ENCODE results near the gene C22orf39. TPM values are rescaled to one million over a fixed set of nuclear protein-coding genes. Genes with fewer than 3 reads are reported as not detected.

Gene C22orf39
- total RNA-seq, 1 experiment from 2014 or later: 26.5 TPM

GRCh38 chr22:19398206-19398605 is 49.3 kb downstream of the C22orf39 start:
- no peak for DNase-seq (ENCODE audit: low spot score)
- H3K27ac Mint-ChIP-seq: no peak overlapping the region
- peaks cover 48% of the 10 kb centered on the region for H3K36me3 Mint-ChIP-seq
- no peak for ATAC-seq
- no peaks in the 10 kb centered on the region for H3K9me3 Mint-ChIP-seq
- H3K4me1 Mint-ChIP-seq: no peaks in the 10 kb centered on the region
- ChIA-PET POLR2A (no interaction called here), CTCF (no interaction called here)
- no peaks in the 10 kb centered on the region for H3K27me3 Mint-ChIP-seq (ENCODE audit: low read depth)
- H3K4me3 Mint-ChIP-seq: no peak overlapping the region
- TF ChIP-seq ELF4 (CRISPR knock-in tag; IDR thresholded peaks at IDR 0.05; ENCODE audit: low read depth): no peak
- TF ChIP-seq CREM (CRISPR knock-in tag; IDR thresholded peaks at IDR 0.05): no peak
- TF ChIP-seq, protein P1, sequence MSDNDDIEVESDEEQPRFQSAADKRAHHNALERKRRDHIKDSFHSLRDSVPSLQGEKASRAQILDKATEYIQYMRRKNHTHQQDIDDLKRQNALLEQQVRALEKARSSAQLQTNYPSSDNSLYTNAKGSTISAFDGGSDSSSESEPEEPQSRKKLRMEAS (CRISPR knock-in tag; IDR thresholded peaks at IDR 0.05): no peak
- no peak for TF ChIP-seq GRHL2 (CRISPR knock-in tag; IDR thresholded peaks at IDR 0.05; ENCODE audit: insufficient replicate concordance, severe bottlenecking)
- no peak for TF ChIP-seq GTF2I (CRISPR knock-in tag; conservative IDR thresholded peaks at IDR 0.05)
- TF ChIP-seq FOXK1 (CRISPR knock-in tag; IDR thresholded peaks at IDR 0.05): no peak
- no peak for TF ChIP-seq RELA (CRISPR knock-in tag; IDR thresholded peaks at IDR 0.05; ENCODE audit: borderline replicate concordance)
- no peak for TF ChIP-seq ZBTB21 (CRISPR knock-in tag; IDR thresholded peaks at IDR 0.05; ENCODE audit: borderline replicate concordance)

- ATAC-seq (no peak), DNase-seq (ENCODE audit: low spot score) (no peak)
- H3K27me3 Mint-ChIP-seq (ENCODE audit: low read depth): no peaks in the 10 kb centered on the region
- no peaks in the 10 kb centered on the region for H3K4me1 Mint-ChIP-seq
- TF ChIP-seq ZMAT4 (CRISPR knock-in tag; IDR thresholded peaks at IDR 0.05): no peak
- no peaks in the 10 kb centered on the region for H3K9me3 Mint-ChIP-seq
- ChIA-PET CTCF (no interaction called here), POLR2A (no interaction called here)
- no peak overlapping the region for H3K4me3 Mint-ChIP-seq
- no peak overlapping the region for H3K27ac Mint-ChIP-seq
- peaks cover 50% of the 10 kb centered on the region for H3K36me3 Mint-ChIP-seq
Observed at GRCh38 chr22:19397734-19398104, 49.8 kb downstream of the C22orf39 start.

DNA sequence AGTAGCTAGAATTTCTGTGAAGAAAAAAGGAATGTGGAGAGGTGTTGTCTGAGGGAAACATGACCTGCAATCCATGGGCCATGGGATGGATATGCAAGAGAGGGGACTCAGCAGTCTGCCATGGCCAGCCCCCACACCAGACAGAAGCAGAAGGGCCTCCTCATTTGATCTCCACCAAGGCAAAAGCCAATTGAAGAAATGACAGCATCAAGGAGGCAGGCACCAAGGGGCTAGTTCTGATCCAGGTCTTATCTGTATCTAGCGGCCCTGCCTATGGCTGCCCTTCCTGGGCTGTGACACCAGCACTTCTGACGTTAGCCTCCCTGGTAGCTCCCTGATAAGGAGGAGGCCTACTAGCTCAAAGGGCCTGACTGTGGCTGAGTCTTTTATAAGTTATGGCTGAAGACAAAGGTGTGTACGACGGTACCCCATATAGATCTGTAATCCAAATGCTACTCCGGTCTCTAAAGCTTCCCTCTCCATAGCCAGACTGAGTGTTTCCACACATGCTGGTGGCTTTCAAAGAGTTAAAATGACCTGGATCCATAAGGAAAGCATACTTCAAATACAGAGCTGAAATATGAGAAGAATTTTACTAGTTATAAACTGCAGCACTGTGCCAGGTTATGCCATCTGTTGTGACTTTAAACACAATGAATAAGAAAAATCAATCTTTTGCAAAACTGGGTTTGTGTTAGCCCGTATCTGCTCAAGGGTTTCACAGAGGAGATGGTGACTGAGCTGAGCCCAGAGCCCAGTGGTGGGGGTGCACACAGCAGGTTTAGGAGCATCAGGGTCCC is 50.4 kb downstream of the C22orf39 start:
- Mint-ChIP-seq H3K27ac (no peak overlapping the region), H3K4me1 (no peaks in the 10 kb centered on the region), H3K27me3 (ENCODE audit: low read depth) (no peaks in the 10 kb centered on the region), H3K9me3 (no peaks in the 10 kb centered on the region), H3K36me3 (peaks cover 54% of the 10 kb centered on the region), H3K4me3 (no peak overlapping the region)
- DNase-seq (ENCODE audit: low spot score): no peak
- ATAC-seq: no peak
- TF ChIP-seq TEAD1 (CRISPR knock-in tag; IDR thresholded peaks at IDR 0.05) (no peak), NFE2L1 (CRISPR knock-in tag; IDR thresholded peaks at IDR 0.05) (no peak), E2F5 (CRISPR knock-in tag; IDR thresholded peaks at IDR 0.05) (no peak), ZNF138 (CRISPR knock-in tag; conservative IDR thresholded peaks at IDR 0.05) (no peak), ZNF281 (CRISPR knock-in tag; IDR thresholded peaks at IDR 0.05) (no peak), MLX (CRISPR knock-in tag; IDR thresholded peaks at IDR 0.05) (no peak), ZNF232 (CRISPR knock-in tag; IDR thresholded peaks at IDR 0.05) (no peak), STAT6 (CRISPR knock-in tag; conservative IDR thresholded peaks at IDR 0.05; ENCODE audit: low read depth) (no peak)
- TF ChIP-seq, protein P2, sequence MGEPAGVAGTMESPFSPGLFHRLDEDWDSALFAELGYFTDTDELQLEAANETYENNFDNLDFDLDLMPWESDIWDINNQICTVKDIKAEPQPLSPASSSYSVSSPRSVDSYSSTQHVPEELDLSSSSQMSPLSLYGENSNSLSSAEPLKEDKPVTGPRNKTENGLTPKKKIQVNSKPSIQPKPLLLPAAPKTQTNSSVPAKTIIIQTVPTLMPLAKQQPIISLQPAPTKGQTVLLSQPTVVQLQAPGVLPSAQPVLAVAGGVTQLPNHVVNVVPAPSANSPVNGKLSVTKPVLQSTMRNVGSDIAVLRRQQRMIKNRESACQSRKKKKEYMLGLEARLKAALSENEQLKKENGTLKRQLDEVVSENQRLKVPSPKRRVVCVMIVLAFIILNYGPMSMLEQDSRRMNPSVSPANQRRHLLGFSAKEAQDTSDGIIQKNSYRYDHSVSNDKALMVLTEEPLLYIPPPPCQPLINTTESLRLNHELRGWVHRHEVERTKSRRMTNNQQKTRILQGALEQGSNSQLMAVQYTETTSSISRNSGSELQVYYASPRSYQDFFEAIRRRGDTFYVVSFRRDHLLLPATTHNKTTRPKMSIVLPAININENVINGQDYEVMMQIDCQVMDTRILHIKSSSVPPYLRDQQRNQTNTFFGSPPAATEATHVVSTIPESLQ (CRISPR knock-in tag; IDR thresholded peaks at IDR 0.05): no peak
- TF ChIP-seq, protein P3, sequence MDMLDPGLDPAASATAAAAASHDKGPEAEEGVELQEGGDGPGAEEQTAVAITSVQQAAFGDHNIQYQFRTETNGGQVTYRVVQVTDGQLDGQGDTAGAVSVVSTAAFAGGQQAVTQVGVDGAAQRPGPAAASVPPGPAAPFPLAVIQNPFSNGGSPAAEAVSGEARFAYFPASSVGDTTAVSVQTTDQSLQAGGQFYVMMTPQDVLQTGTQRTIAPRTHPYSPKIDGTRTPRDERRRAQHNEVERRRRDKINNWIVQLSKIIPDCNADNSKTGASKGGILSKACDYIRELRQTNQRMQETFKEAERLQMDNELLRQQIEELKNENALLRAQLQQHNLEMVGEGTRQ (CRISPR knock-in tag; IDR thresholded peaks at IDR 0.05): no peak
- CTCF ChIA-PET: no interaction called here
- POLR2A ChIA-PET: no interaction called here
